Colonic mucosa (tissue), 4 donors: ENCODE results near the gene RIN3. TPM values are rescaled to one million over a fixed set of nuclear protein-coding genes. Genes with fewer than 3 reads are reported as not detected.

Source experiments
- DNase-seq: peaks from one replicate; pipeline ENCODE4 v3.0.0-alpha.2; 2020
- H3K27ac ChIP-seq: fragments of 200-600 bp; one replicate; pipeline ENCODE4 v1.8.0; 2021
- H3K27me3 ChIP-seq: fragments of 200-600 bp; one replicate; pipeline ENCODE4 v1.8.0; 2021
- H3K36me3 ChIP-seq: fragments of 200-600 bp; one replicate; pipeline ENCODE4 v1.8.0; 2021
- H3K4me1 ChIP-seq: fragments of 200-600 bp; one replicate; pipeline ENCODE4 v1.8.0; 2021; ENCODE audit warnings: mild to moderate bottlenecking
- H3K4me3 ChIP-seq: fragments of 200-600 bp; one replicate; pipeline ENCODE4 v1.8.0; 2021
- H3K9ac ChIP-seq, 2 donors: one replicate each; pipeline ENCODE4 v1.7.0; 2013; ENCODE audit warnings: control low read depth in 2 of 2, low read depth in 2 of 2, low read length in 2 of 2
- H3K9me3 ChIP-seq: fragments of 200-600 bp; one replicate; pipeline ENCODE4 v1.8.0; 2021
- CTCF ChIP-seq: fragments of 200-600 bp; IDR thresholded peaks from one replicate; pipeline ENCODE4 v1.8.0; 2022; ENCODE audit warnings: antibody characterized with exemption, mild to moderate bottlenecking
- intact Hi-C: fragments of 100-400 bp; cut with DNase I; formaldehyde crosslinking; loops from one replicate; pipeline ENCODE4 v1.14.1; 2022
- total RNA-seq, 2 donors: library from RNA; stranded (reverse); fragmentation: NEBNext Ultra II Directional in 1 of 2; extraction: Animal tissue kit (Norgen Biotek cat#: 25700) in 1 of 2; gene quantifications; one replicate each; pipeline ENCODE4 v1.2.1, GENCODE V29; 2021
- donor health status: healthy.
- donor health status: DM: no; HTN: no; CAD: no.
- donor health status: DM: no; HTN: no; CAD: no.

Gene RIN3
- total RNA-seq, 2 donors from 2014 or later: 18.4 to 23.2 TPM

GRCh38 chr14:92605274-92605940 lies 91.8 kb downstream of the RIN3 start:
- TF ChIP-seq CTCF: no peak
- DNase-seq: no peak
- Histone ChIP-seq H3K9ac (no peak overlapping the region), H3K27me3 (no peaks in the 10 kb centered on the region), H3K4me1 (no peaks in the 10 kb centered on the region), H3K27ac (no peak overlapping the region), H3K36me3 (no peaks in the 10 kb centered on the region), H3K9me3 (no peaks in the 10 kb centered on the region), H3K4me3 (no peak overlapping the region)
- intact Hi-C loops: no loop called here

GRCh38 chr14:92607251-92607650 lies 93.7 kb downstream of the RIN3 start:
- no peaks in the 10 kb centered on the region for H3K27me3 ChIP-seq
- H3K4me1 ChIP-seq: peaks cover 4% of the 10 kb centered on the region
- TF ChIP-seq CTCF: no peak
- no peak overlapping the region for H3K9ac ChIP-seq
- no peak overlapping the region for H3K4me3 ChIP-seq
- H3K27ac ChIP-seq: no peak overlapping the region
- DNase-seq: no peak
- intact Hi-C loops: no loop called here
- H3K36me3 ChIP-seq: no peaks in the 10 kb centered on the region
- no peaks in the 10 kb centered on the region for H3K9me3 ChIP-seq

- no peak overlapping the region for H3K4me3 ChIP-seq
- no peak for DNase-seq
- intact Hi-C loops: no loop called here
- no peaks in the 10 kb centered on the region for H3K27me3 ChIP-seq
- peak overlapping the region; percentile 38 for H3K27ac ChIP-seq
- no peak overlapping the region for H3K9ac ChIP-seq
- H3K4me1 ChIP-seq: peaks cover 4% of the 10 kb centered on the region
- H3K36me3 ChIP-seq: no peaks in the 10 kb centered on the region
- H3K9me3 ChIP-seq: no peaks in the 10 kb centered on the region
- TF ChIP-seq CTCF: no peak
Measured at GRCh38 chr14:92607702-92608429, 94.3 kb downstream of the RIN3 start.

GRCh38 chr14:92609955-92610354 lies 96.4 kb downstream of the RIN3 start:
- intact Hi-C loops: no loop called here
- H3K36me3 ChIP-seq: no peaks in the 10 kb centered on the region
- no peaks in the 10 kb centered on the region for H3K9me3 ChIP-seq
- H3K4me1 ChIP-seq: peaks cover 4% of the 10 kb centered on the region
- no peak overlapping the region for H3K9ac ChIP-seq
- no peak overlapping the region for H3K4me3 ChIP-seq
- no peak for TF ChIP-seq CTCF
- no peak overlapping the region for H3K27ac ChIP-seq
- no peak for DNase-seq
- no peaks in the 10 kb centered on the region for H3K27me3 ChIP-seq

GRCh38 chr14:92610849-92611271 lies 97.3 kb downstream of the RIN3 start:
- Histone ChIP-seq H3K9me3 (no peaks in the 10 kb centered on the region), H3K36me3 (no peaks in the 10 kb centered on the region), H3K4me1 (peaks cover 4% of the 10 kb centered on the region), H3K9ac (no peak overlapping the region), H3K4me3 (no peak overlapping the region), H3K27me3 (no peaks in the 10 kb centered on the region), H3K27ac (peak overlapping the region; percentile 38)
- no peak for TF ChIP-seq CTCF
- peak; percentile 86 for DNase-seq
- intact Hi-C loops: no loop called here
